ENCODE data around the gene LINS1. TPM values are rescaled to one million over a fixed set of nuclear protein-coding genes. Genes with fewer than 3 reads are reported as not detected.

Gene LINS1
- total and polyA plus RNA-seq, 2 of the 8 experiments (the other 6 are each of a cell fraction or from before 2014, with no cell fraction given): 4.2 to 8.1 TPM

GRCh38 chr15:100529556-100529955 lies 72.4 kb downstream of the LINS1 start:
- H2BK120ac ChIP-seq (replicated peaks; ENCODE audit: low read depth, low read length): no peak overlapping the region
- ChIA-PET CTCF (ENCODE audit: partially characterized antibody) (no interaction called here), POLR2A (ENCODE audit: partially characterized antibody) (no interaction called here)
- no peak overlapping the region for H3K9ac ChIP-seq (replicated peaks in 1 of 4; ENCODE audit: extremely low read depth in 1 of 4, low read depth in 3 of 4, low read length in 3 of 4)
- no peaks in the 10 kb centered on the region for H3K23me2 ChIP-seq (ENCODE audit: low read depth, low read length)
- FAIRE-seq (no peak), DNase-seq (ENCODE audit: low read depth in 1 of 2, low spot score in 2 of 2) (no peak)
- no peaks in the 10 kb centered on the region for H3K27me3 ChIP-seq (replicated peaks in 1 of 4; ENCODE audit: control insufficient read depth in 3 of 4, extremely low read depth in 1 of 4, insufficient read depth in 3 of 4, low read length in 3 of 4)
- H4K8ac ChIP-seq (ENCODE audit: extremely low read depth, insufficient read depth, low read length): no peak overlapping the region
- H2BK20ac ChIP-seq (ENCODE audit: low read length): no peak overlapping the region
- no peak overlapping the region for H2AK5ac ChIP-seq (ENCODE audit: low read depth, low read length)
- no peak overlapping the region for H3K4me2 ChIP-seq (ENCODE audit: insufficient read depth in 1 of 2, low read depth in 2 of 2, low read length in 2 of 2)
- H2BK5ac ChIP-seq (ENCODE audit: low read depth, low read length): no peak overlapping the region
- H3K4ac ChIP-seq (replicated peaks; ENCODE audit: insufficient read length, low read depth, low read length): no peak overlapping the region
- H3K4me3 ChIP-seq (ENCODE audit: extremely low read depth in 1 of 4, insufficient read depth in 2 of 4, low read depth in 3 of 4, low read length in 4 of 4): no peak overlapping the region
- H3K56ac ChIP-seq (replicated peaks; ENCODE audit: insufficient read length, low read depth, low read length): no peak overlapping the region
- no peak overlapping the region for H3K27ac ChIP-seq (ENCODE audit: low read depth, low read length)
- H2BK15ac ChIP-seq (ENCODE audit: low read length): no peak overlapping the region
- H3K14ac ChIP-seq (ENCODE audit: insufficient read length): no peak overlapping the region
- no peak overlapping the region for H4K5ac ChIP-seq (ENCODE audit: insufficient read length, low read depth, low read length)
- H2AFZ ChIP-seq (ENCODE audit: low read length): no peak overlapping the region
- H2BK12ac ChIP-seq (ENCODE audit: low read depth, low read length): no peak overlapping the region
- H3K79me2 ChIP-seq (ENCODE audit: control insufficient read depth in 1 of 2, insufficient read depth in 2 of 2, low read length in 2 of 2): no peaks in the 10 kb centered on the region
- H3K4me1 ChIP-seq (replicated peaks in 1 of 4; ENCODE audit: control insufficient read depth in 3 of 4, insufficient read depth in 4 of 4, low read length in 3 of 4): no peaks in the 10 kb centered on the region
- no peak overlapping the region for H3K18ac ChIP-seq (ENCODE audit: extremely low read depth, low read length)
- H3K36me3 ChIP-seq (ENCODE audit: control insufficient read depth in 2 of 4, insufficient read depth in 4 of 4, low read length in 3 of 4): no peaks in the 10 kb centered on the region
- H4K91ac ChIP-seq (replicated peaks; ENCODE audit: insufficient read length, low read length): no peak overlapping the region
- H3K9me3 ChIP-seq (ENCODE audit: insufficient read depth in 2 of 2, low read depth in 1 of 2, low read length in 1 of 2): peaks cover 38 to 46% of the 10 kb centered on the region in 2 experiments; a peak in 3 of 4 replicates
- H3K79me1 ChIP-seq (ENCODE audit: low read depth, low read length): no peaks in the 10 kb centered on the region
- no peaks in the 10 kb centered on the region for H4K20me1 ChIP-seq (replicated peaks in 1 of 2; ENCODE audit: control insufficient read depth in 1 of 2, insufficient read depth in 2 of 2, low read length in 2 of 2)
- H3K23ac ChIP-seq (ENCODE audit: insufficient read length): no peak overlapping the region
- 92% methylated on average over 2 of the region's 2 CpGs; no CpG with 5 or more reads in 1 of the 2 experiments for WGBS, 2 experiments (ENCODE audit: extremely low coverage in 1 of 2, insufficient coverage in 1 of 2, insufficient read length in 1 of 2, insufficient replicate concordance in 2 of 2, low coverage in 1 of 2, low lambda C conversion rate in 2 of 2, missing lambda C conversion rate in 1 of 2)
- TF ChIP-seq SRF (IDR thresholded peaks at IDR 0.05; ENCODE audit: low read depth, low read length) (no peak), ATF3 (IDR thresholded peaks at IDR 0.05; ENCODE audit: insufficient read depth, low read depth, low read length) (no peak), GTF2F1 (IDR thresholded peaks at IDR 0.05; ENCODE audit: borderline replicate concordance, low read depth, low read length) (no peak), JUN (IDR thresholded peaks at IDR 0.05; ENCODE audit: low read depth, low read length) (no peak), SIRT6 (IDR thresholded peaks at IDR 0.05; ENCODE audit: low read length) (no peak), MAFK (IDR thresholded peaks at IDR 0.05; ENCODE audit: low read depth, low read length) (no peak), NANOG (IDR thresholded peaks at IDR 0.05; ENCODE audit: insufficient read depth, low read depth, low read length, poor library complexity, severe bottlenecking) (no peak), FOSL1 (IDR thresholded peaks at IDR 0.05; ENCODE audit: insufficient read depth, low read depth, low read length) (no peak), SUZ12 (IDR thresholded peaks at IDR 0.05; ENCODE audit: low read length) (no peak), POU5F1 (IDR thresholded peaks at IDR 0.05; ENCODE audit: low read depth, low read length) (no peak), POLR2A (IDR thresholded peaks at IDR 0.05; ENCODE audit: control extremely low read depth in 1 of 2, low read depth in 2 of 2, low read length in 2 of 2) (no peak), RNF2 (IDR thresholded peaks at IDR 0.05; ENCODE audit: borderline replicate concordance, low read depth, low read length, missing control alignments, poor library complexity, severe bottlenecking) (no peak), HDAC6 (IDR thresholded peaks at IDR 0.05; ENCODE audit: low read depth, low read length) (no peak), MAX (IDR thresholded peaks at IDR 0.05) (no peak)

Data from H1 (cell line).